Measurements from ENCODE around the gene UGT2B7.
"Not testable (repeated sequence)": the region's sequence is repeated elsewhere in the genome, so short reads cannot be mapped to it uniquely, and the experiment has no call there.

Gene UGT2B7

GRCh38 chr4:69088473-69088872 lies 7.8 kb upstream of the UGT2B7 start:
- no peaks in the 10 kb centered on the region for H3K4me1 ChIP-seq (ENCODE audit: control insufficient read depth, insufficient read depth, low read length)

GRCh38 chr4:69089388-69089787 lies 6.9 kb upstream of the UGT2B7 start:
- no peaks in the 10 kb centered on the region for H3K27me3 ChIP-seq (ENCODE audit: control insufficient read depth, insufficient read depth, low read length)
- no peak overlapping the region for H3K27ac ChIP-seq (ENCODE audit: low read length)
- WGBS (ENCODE audit: insufficient coverage, insufficient read length) = no CpG with 5 or more reads among the region's 1 CpG
- no peaks in the 10 kb centered on the region for H3K36me3 ChIP-seq (ENCODE audit: control insufficient read depth, insufficient read depth, low read length)
- no peaks in the 10 kb centered on the region for H3K4me1 ChIP-seq (ENCODE audit: control insufficient read depth, insufficient read depth, low read length)
- DNase-seq (ENCODE audit: low read depth, low spot score) = no peak
- no peak overlapping the region for H3K4me3 ChIP-seq (ENCODE audit: low read length)
- no peaks in the 10 kb centered on the region for H3K9me3 ChIP-seq (ENCODE audit: control insufficient read depth, insufficient read depth, low read length)

More at GRCh38 chr4:69088473-69088872, 7.8 kb upstream of the UGT2B7 start:
- no peaks in the 10 kb centered on the region for H3K36me3 ChIP-seq (ENCODE audit: control insufficient read depth, insufficient read depth, low read length)
- no peak overlapping the region for H3K4me3 ChIP-seq (ENCODE audit: low read length)
- DNase-seq (ENCODE audit: low read depth, low spot score) = no peak
- no peaks in the 10 kb centered on the region for H3K27me3 ChIP-seq (ENCODE audit: control insufficient read depth, insufficient read depth, low read length)
- WGBS (ENCODE audit: insufficient coverage, insufficient read length) = no CpG with 5 or more reads among the region's 2 CpGs
- H3K9me3 ChIP-seq (ENCODE audit: control insufficient read depth, insufficient read depth, low read length) = no peaks in the 10 kb centered on the region
- H3K27ac ChIP-seq (ENCODE audit: low read length) = no peak overlapping the region

DNA sequence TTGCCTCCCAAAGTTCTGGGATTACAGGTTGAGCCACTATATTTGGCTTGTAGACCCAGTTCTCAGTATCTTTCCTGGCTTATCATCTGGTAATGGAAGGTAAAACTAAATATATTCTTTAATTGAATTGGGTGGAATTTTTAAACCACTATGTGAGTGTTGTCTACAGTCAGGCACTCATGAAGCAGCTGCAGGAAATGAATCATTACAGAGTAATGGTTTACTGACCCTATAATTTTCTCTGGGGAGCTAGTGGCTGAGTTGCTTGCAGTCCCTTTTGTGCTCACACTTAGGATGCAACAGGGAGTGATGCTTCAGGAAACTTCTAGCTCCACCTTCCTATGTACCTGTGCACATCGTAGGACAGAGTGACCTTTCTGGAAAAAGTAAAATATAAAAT lies 4.1 kb upstream of the UGT2B7 start:
- no CpG with 5 or more reads among the region's 1 CpG for WGBS (ENCODE audit: insufficient coverage, insufficient read length)
- Histone ChIP-seq H3K4me3 (ENCODE audit: low read length) (no peak overlapping the region), H3K9me3 (ENCODE audit: control insufficient read depth, insufficient read depth, low read length) (no peaks in the 10 kb centered on the region), H3K27me3 (ENCODE audit: control insufficient read depth, insufficient read depth, low read length) (no peaks in the 10 kb centered on the region), H3K36me3 (ENCODE audit: control insufficient read depth, insufficient read depth, low read length) (no peaks in the 10 kb centered on the region), H3K27ac (ENCODE audit: low read length) (no peak overlapping the region), H3K4me1 (ENCODE audit: control insufficient read depth, insufficient read depth, low read length) (no peaks in the 10 kb centered on the region)
- no peak for DNase-seq (ENCODE audit: low read depth, low spot score)

- WGBS (ENCODE audit: insufficient coverage, insufficient read length) = no CpG with 5 or more reads among the region's 6 CpGs
- Histone ChIP-seq H3K9me3 (ENCODE audit: control insufficient read depth, insufficient read depth, low read length) (no peaks in the 10 kb centered on the region), H3K4me3 (ENCODE audit: low read length) (no peak overlapping the region), H3K4me1 (ENCODE audit: control insufficient read depth, insufficient read depth, low read length) (no peaks in the 10 kb centered on the region), H3K27me3 (ENCODE audit: control insufficient read depth, insufficient read depth, low read length) (no peaks in the 10 kb centered on the region), H3K27ac (ENCODE audit: low read length) (no peak overlapping the region), H3K36me3 (ENCODE audit: control insufficient read depth, insufficient read depth, low read length) (no peaks in the 10 kb centered on the region)
- DNase-seq (ENCODE audit: low read depth, low spot score) = no peak
These were observed 3.2 kb upstream of the UGT2B7 start for GRCh38 chr4:69092980-69093568.

DNA sequence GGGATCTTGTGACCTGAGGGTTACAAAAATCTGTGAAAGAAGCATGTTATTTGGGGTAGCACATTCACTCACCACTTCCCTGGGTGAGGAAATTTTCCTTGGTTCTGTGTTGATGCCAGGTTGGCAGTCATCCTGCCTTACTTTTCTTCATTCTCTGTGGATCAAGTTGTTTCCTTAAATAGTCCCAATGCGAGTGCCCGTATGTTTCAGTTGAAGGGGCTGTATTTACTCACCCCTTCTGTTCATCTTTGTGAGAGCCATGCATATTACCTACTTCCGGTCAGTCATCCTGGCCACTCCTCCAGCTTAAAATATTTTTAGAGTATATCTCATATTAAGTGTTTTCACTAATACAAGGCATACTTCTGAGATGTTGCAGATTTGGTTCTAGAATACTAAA lies 2.6 kb upstream of the UGT2B7 start:
- no peaks in the 10 kb centered on the region for H3K27me3 ChIP-seq (ENCODE audit: control insufficient read depth, insufficient read depth, low read length)
- no peaks in the 10 kb centered on the region for H3K36me3 ChIP-seq (ENCODE audit: control insufficient read depth, insufficient read depth, low read length)
- no peaks in the 10 kb centered on the region for H3K4me1 ChIP-seq (ENCODE audit: control insufficient read depth, insufficient read depth, low read length)
- H3K9me3 ChIP-seq (ENCODE audit: control insufficient read depth, insufficient read depth, low read length) = no peaks in the 10 kb centered on the region
- DNase-seq (ENCODE audit: low read depth, low spot score) = no peak
- WGBS (ENCODE audit: insufficient coverage, insufficient read length) = no CpG with 5 or more reads among the region's 3 CpGs
- no peak overlapping the region for H3K4me3 ChIP-seq (ENCODE audit: low read length)
- H3K27ac ChIP-seq (ENCODE audit: low read length) = no peak overlapping the region

DNA sequence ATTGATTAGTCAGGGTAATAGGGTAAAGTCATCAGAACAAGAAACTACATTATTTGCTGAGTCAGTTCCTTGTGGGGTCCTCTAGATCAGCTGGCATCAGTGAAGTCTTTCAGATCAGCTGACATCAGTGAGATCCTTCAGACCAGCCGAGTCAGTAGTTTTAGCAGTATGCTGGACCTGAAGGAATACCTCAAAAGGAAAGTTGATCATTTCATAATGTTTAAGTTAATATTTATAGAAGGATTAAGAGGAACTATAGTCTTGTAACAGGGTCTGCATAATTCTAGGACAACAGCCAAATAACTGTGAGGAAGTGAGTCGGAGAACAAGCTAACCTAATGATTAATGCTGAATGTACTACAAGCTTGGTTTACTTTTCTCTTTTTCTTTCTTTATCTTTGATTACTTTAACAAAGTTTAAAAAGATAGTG lies 958 bp upstream of the UGT2B7 start:
- no peak for DNase-seq (ENCODE audit: low read depth, low spot score)
- no peak overlapping the region for H3K4me3 ChIP-seq (ENCODE audit: low read length)
- H3K9me3 ChIP-seq (ENCODE audit: control insufficient read depth, insufficient read depth, low read length) = no peaks in the 10 kb centered on the region
- WGBS (ENCODE audit: insufficient coverage, insufficient read length) = no CpG with 5 or more reads among the region's 2 CpGs
- no peaks in the 10 kb centered on the region for H3K36me3 ChIP-seq (ENCODE audit: control insufficient read depth, insufficient read depth, low read length)
- no peaks in the 10 kb centered on the region for H3K27me3 ChIP-seq (ENCODE audit: control insufficient read depth, insufficient read depth, low read length)
- no peak overlapping the region for H3K27ac ChIP-seq (ENCODE audit: low read length)
- H3K4me1 ChIP-seq (ENCODE audit: control insufficient read depth, insufficient read depth, low read length) = no peaks in the 10 kb centered on the region

DNA sequence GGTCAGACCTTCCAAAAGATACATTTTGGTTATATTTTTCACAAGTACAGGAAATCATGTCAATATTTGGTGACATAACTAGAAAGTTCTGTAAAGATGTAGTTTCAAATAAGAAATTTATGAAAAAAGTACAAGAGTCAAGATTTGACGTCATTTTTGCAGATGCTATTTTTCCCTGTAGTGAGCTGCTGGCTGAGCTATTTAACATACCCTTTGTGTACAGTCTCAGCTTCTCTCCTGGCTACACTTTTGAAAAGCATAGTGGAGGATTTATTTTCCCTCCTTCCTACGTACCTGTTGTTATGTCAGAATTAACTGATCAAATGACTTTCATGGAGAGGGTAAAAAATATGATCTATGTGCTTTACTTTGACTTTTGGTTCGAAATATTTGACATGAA lies 536 bp downstream of the UGT2B7 start:
- H3K9me3 ChIP-seq (ENCODE audit: control insufficient read depth, insufficient read depth, low read length) = no peaks in the 10 kb centered on the region
- no peak overlapping the region for H3K4me3 ChIP-seq (ENCODE audit: low read length)
- no peaks in the 10 kb centered on the region for H3K4me1 ChIP-seq (ENCODE audit: control insufficient read depth, insufficient read depth, low read length)
- no peak for DNase-seq (ENCODE audit: low read depth, low spot score)
- no peak overlapping the region for H3K27ac ChIP-seq (ENCODE audit: low read length)
- no CpG with 5 or more reads among the region's 3 CpGs for WGBS (ENCODE audit: insufficient coverage, insufficient read length)
- no peaks in the 10 kb centered on the region for H3K27me3 ChIP-seq (ENCODE audit: control insufficient read depth, insufficient read depth, low read length)
- no peaks in the 10 kb centered on the region for H3K36me3 ChIP-seq (ENCODE audit: control insufficient read depth, insufficient read depth, low read length)

GRCh38 chr4:69098470-69098869 lies 2.2 kb downstream of the UGT2B7 start:
- no peak overlapping the region for H3K27ac ChIP-seq (ENCODE audit: low read length)
- no peak for DNase-seq (ENCODE audit: low read depth, low spot score)
- no CpG with 5 or more reads among the region's 4 CpGs for WGBS (ENCODE audit: insufficient coverage, insufficient read length)
- no peaks in the 10 kb centered on the region for H3K27me3 ChIP-seq (ENCODE audit: control insufficient read depth, insufficient read depth, low read length)
- H3K4me3 ChIP-seq (ENCODE audit: low read length) = no peak overlapping the region
- H3K4me1 ChIP-seq (ENCODE audit: control insufficient read depth, insufficient read depth, low read length) = no peaks in the 10 kb centered on the region
- H3K9me3 ChIP-seq (ENCODE audit: control insufficient read depth, insufficient read depth, low read length) = no peaks in the 10 kb centered on the region
- H3K36me3 ChIP-seq (ENCODE audit: control insufficient read depth, insufficient read depth, low read length) = no peaks in the 10 kb centered on the region

- WGBS (ENCODE audit: insufficient coverage, insufficient read length) = no CpG with 5 or more reads among the region's 4 CpGs
- no peaks in the 10 kb centered on the region for H3K4me1 ChIP-seq (ENCODE audit: control insufficient read depth, insufficient read depth, low read length)
- no peaks in the 10 kb centered on the region for H3K36me3 ChIP-seq (ENCODE audit: control insufficient read depth, insufficient read depth, low read length)
- H3K27ac ChIP-seq (ENCODE audit: low read length) = no peak overlapping the region
- H3K4me3 ChIP-seq (ENCODE audit: low read length) = no peak overlapping the region
- no peaks in the 10 kb centered on the region for H3K27me3 ChIP-seq (ENCODE audit: control insufficient read depth, insufficient read depth, low read length)
- no peak for DNase-seq (ENCODE audit: low read depth, low spot score)
- no peaks in the 10 kb centered on the region for H3K9me3 ChIP-seq (ENCODE audit: control insufficient read depth, insufficient read depth, low read length)
These were observed 3.6 kb downstream of the UGT2B7 start for GRCh38 chr4:69099910-69100309.

DNA sequence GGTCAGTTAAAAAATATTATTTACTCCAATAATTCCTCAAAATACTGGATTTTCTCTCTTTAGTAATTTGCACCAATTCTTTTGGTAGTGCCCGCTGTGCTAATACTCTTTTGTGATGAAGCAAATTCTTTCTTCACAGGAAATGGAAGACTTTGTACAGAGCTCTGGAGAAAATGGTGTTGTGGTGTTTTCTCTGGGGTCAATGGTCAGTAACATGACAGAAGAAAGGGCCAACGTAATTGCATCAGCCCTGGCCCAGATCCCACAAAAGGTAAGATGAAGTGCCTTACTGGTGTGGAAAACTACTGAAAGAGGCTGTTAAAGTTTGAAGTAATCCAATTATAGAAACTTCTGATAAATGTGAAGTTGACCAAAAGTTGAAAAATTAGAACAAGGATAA lies 6.4 kb downstream of the UGT2B7 start:
- not testable (repeated sequence) for DNase-seq (ENCODE audit: low read depth, low spot score); H3K4me1 ChIP-seq (ENCODE audit: control insufficient read depth, insufficient read depth, low read length); H3K27me3 ChIP-seq (ENCODE audit: control insufficient read depth, insufficient read depth, low read length); H3K27ac ChIP-seq (ENCODE audit: low read length); H3K9me3 ChIP-seq (ENCODE audit: control insufficient read depth, insufficient read depth, low read length); H3K36me3 ChIP-seq (ENCODE audit: control insufficient read depth, insufficient read depth, low read length); H3K4me3 ChIP-seq (ENCODE audit: low read length)
- WGBS (ENCODE audit: insufficient coverage, insufficient read length) = no CpG with 5 or more reads among the region's 2 CpGs

DNA sequence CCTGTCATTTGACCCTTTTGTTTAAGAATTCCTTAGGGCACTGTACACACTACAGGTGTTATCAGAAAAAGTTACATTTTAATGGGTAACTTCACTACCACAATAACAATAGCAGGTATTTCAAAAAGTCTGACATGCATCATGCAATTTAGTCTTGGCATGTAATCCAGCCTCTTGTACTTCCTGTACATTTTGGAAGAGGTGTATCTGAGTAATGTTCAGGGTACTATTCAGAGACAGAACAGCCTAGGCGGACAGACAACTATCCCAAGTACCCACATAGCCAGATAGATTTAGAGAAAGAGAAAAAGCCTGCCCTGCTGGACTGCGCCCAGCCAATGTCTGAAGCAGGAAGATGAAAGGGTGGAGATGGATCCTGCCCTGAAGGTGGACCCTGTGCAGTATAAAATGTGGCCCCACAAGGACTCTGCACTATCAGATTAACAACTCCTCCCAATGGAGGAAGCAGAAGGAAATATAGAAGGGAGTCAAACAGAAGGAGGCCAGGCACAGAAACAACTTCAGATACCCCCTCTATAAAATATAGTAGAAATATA lies 8.5 kb downstream of the UGT2B7 start:
- WGBS (ENCODE audit: insufficient coverage, insufficient read length) = no CpG with 5 or more reads among the region's 2 CpGs
- Histone ChIP-seq H3K36me3 (ENCODE audit: control insufficient read depth, insufficient read depth, low read length) (no peaks in the 10 kb centered on the region), H3K9me3 (ENCODE audit: control insufficient read depth, insufficient read depth, low read length) (no peaks in the 10 kb centered on the region), H3K4me1 (ENCODE audit: control insufficient read depth, insufficient read depth, low read length) (no peaks in the 10 kb centered on the region), H3K27me3 (ENCODE audit: control insufficient read depth, insufficient read depth, low read length) (no peaks in the 10 kb centered on the region), H3K27ac (ENCODE audit: low read length) (no peak overlapping the region), H3K4me3 (ENCODE audit: low read length) (no peak overlapping the region)
- DNase-seq (ENCODE audit: low read depth, low spot score) = no peak
